SU-DHL-6 (cell line): Measurements from ENCODE around the gene CCDC142.

Source experiments
- H2AFZ ChIP-seq: fragments of 200-600 bp; sonication (generic); 2 replicates; pipeline ENCODE4 v1.6.1; 2014; ENCODE audit warnings: low read depth, mild to moderate bottlenecking, moderate library complexity, mixed read lengths, antibody characterized with exemption, low read length; ENCODE audit not compliant: severe bottlenecking
- H3F3A ChIP-seq: fragments of 200-600 bp; shearing (Covaris generic); 2 replicates; pipeline ENCODE4 v1.6.0; 2016; ENCODE audit warnings: antibody characterized with exemption, mild to moderate bottlenecking; ENCODE audit not compliant: insufficient read depth
- H3K27ac ChIP-seq: fragments of 200-600 bp; sonication (generic); 2 replicates; pipeline ENCODE4 v1.5.1; 2016; ENCODE audit warnings: low read depth, mild to moderate bottlenecking, low read length, moderate library complexity, mixed read lengths
- H3K27me3 ChIP-seq: fragments of 200-600 bp; sonication (generic), shearing (Covaris generic); 2 replicates; pipeline ENCODE4 v1.6.0; 2014; ENCODE audit warnings: mild to moderate bottlenecking, low read length
- H3K36me3 ChIP-seq: fragments of 200-600 bp; sonication (generic); 2 replicates; pipeline ENCODE4 v1.6.1; 2014; ENCODE audit warnings: mild to moderate bottlenecking, low read length, mixed read lengths
- H3K4me2 ChIP-seq: fragments of 300-600, 200-600 bp; shearing (Covaris generic), sonication (generic); 2 replicates; pipeline ENCODE4 v1.6.0; 2014; ENCODE audit warnings: low read length, low read depth, mild to moderate bottlenecking; ENCODE audit not compliant: poor library complexity, severe bottlenecking
- H3K4me3 ChIP-seq: fragments of 200-600 bp; sonication (generic); 2 replicates; pipeline ENCODE4 v1.5.1; 2014; ENCODE audit warnings: antibody characterized with exemption, low read length, mild to moderate bottlenecking, mixed read lengths; ENCODE audit not compliant: insufficient read depth, poor library complexity, severe bottlenecking
- H3K79me2 ChIP-seq: fragments of 200-600 bp; sonication (generic); 2 replicates; pipeline ENCODE4 v1.6.1; 2014; ENCODE audit warnings: mild to moderate bottlenecking, low read length, moderate library complexity; ENCODE audit not compliant: insufficient read depth
- H3K9ac ChIP-seq: fragments of 200-600 bp; sonication (generic); 2 replicates; pipeline ENCODE4 v1.7.0; 2014; ENCODE audit warnings: mild to moderate bottlenecking, low read length
- H3K9me2 ChIP-seq: fragments of 200-600 bp; sonication (generic); replicated peaks from 2 replicates; pipeline ENCODE4 v1.6.1; 2014; ENCODE audit warnings: low read length; ENCODE audit not compliant: insufficient read depth
- H3K9me3 ChIP-seq: fragments of 200-600 bp; sonication (generic); 2 replicates; pipeline ENCODE4 v1.6.1; 2014; ENCODE audit warnings: low read length, mixed read lengths; ENCODE audit not compliant: insufficient read depth
- H4K20me1 ChIP-seq: fragments of 200-600 bp; sonication (generic); 2 replicates; pipeline ENCODE4 v1.6.1; 2014; ENCODE audit warnings: low read depth, mild to moderate bottlenecking, antibody characterized with exemption, low read length, moderate library complexity, mixed read lengths
- CTCF ChIP-seq: fragments of 200-600 bp; sonication (generic); IDR thresholded peaks from one replicate; pipeline ENCODE4 v1.5.1; 2017; ENCODE audit warnings: antibody characterized with exemption, mild to moderate bottlenecking, low read length, moderate library complexity; ENCODE audit not compliant: insufficient read depth, poor library complexity, severe bottlenecking
- EZH2phosphoT487 ChIP-seq: fragments of 200-600 bp; sonication (generic), shearing (Covaris generic); conservative IDR thresholded peaks from 2 replicates; pipeline ENCODE4 v1.6.1; 2018; ENCODE audit warnings: mild to moderate bottlenecking, antibody characterized with exemption, low read length, moderate library complexity, mixed read lengths

The CCDC142 gene

GRCh38 chr2:74505448-74506246 lies 22.8 kb upstream of the CCDC142 start:
- Histone ChIP-seq H3F3A (peaks cover 4% of the 10 kb centered on the region; the same call in 1 of the 2 replicates), H3K9me3 (no peaks in the 10 kb centered on the region), H2AFZ (no peak overlapping the region), H3K36me3 (no peaks in the 10 kb centered on the region), H3K27me3 (no peaks in the 10 kb centered on the region), H3K4me3 (no peak overlapping the region), H3K4me2 (no peak overlapping the region), H3K79me2 (0 out of 2 replicates have a peak, but pooled peaks cover 3% of the 10 kb centered on the region), H4K20me1 (no peaks in the 10 kb centered on the region), H3K9ac (no peak overlapping the region), H3K9me2 (no peaks in the 10 kb centered on the region), H3K27ac (no peak overlapping the region)
- TF ChIP-seq EZH2phosphoT487, result no peak
- TF ChIP-seq CTCF, result no peak

- H3K27me3 ChIP-seq, result no peaks in the 10 kb centered on the region
- H3K4me2 ChIP-seq, result no peak overlapping the region
These were observed 21.8 kb upstream of the CCDC142 start for GRCh38 chr2:74504591-74504990.

GRCh38 chr2:74503506-74504475 lies 21.0 kb upstream of the CCDC142 start:
- Histone ChIP-seq H3K4me3 (no peak overlapping the region), H3K4me2 (peak overlapping the region; percentile 47), H3K27ac (no peak overlapping the region), H2AFZ (no peak overlapping the region), H4K20me1 (no peaks in the 10 kb centered on the region), H3K79me2 (0 out of 2 replicates have a peak, but pooled peaks cover 3% of the 10 kb centered on the region), H3K9me3 (no peaks in the 10 kb centered on the region), H3K36me3 (no peaks in the 10 kb centered on the region), H3K9ac (peak overlapping the region; percentile 42), H3F3A (no peaks in the 10 kb centered on the region), H3K9me2 (no peaks in the 10 kb centered on the region), H3K27me3 (no peaks in the 10 kb centered on the region)
- TF ChIP-seq EZH2phosphoT487 (no peak), CTCF (no peak)

More at GRCh38 chr2:74504591-74504990, 21.8 kb upstream of the CCDC142 start:
- no peak overlapping the region for H2AFZ ChIP-seq
- H3K27ac ChIP-seq, result no peak overlapping the region
- TF ChIP-seq EZH2phosphoT487, result no peak
- TF ChIP-seq CTCF, result no peak
- H3K36me3 ChIP-seq, result no peaks in the 10 kb centered on the region
- no peak overlapping the region for H3K4me3 ChIP-seq
- H3K9ac ChIP-seq, result no peak overlapping the region
- H3K9me2 ChIP-seq, result no peaks in the 10 kb centered on the region
- H3F3A ChIP-seq, result peaks cover 4% of the 10 kb centered on the region; the same call in 1 of the 2 replicates
- H3K79me2 ChIP-seq, result 0 out of 2 replicates have a peak, but pooled peaks cover 3% of the 10 kb centered on the region
- no peaks in the 10 kb centered on the region for H4K20me1 ChIP-seq
- H3K9me3 ChIP-seq, result no peaks in the 10 kb centered on the region
